Endothelial cell of umbilical vein (primary cell): ENCODE results near the gene CNTNAP2. TPM values are rescaled to one million over a fixed set of nuclear protein-coding genes. Genes with fewer than 3 reads are reported as not detected.

ENCODE experiments used
- BruUV-seq: library from RNA; stranded (reverse); fragments of 400-500 nt; replicated peaks from 2 replicates; lab custom pipeline; 2021; lab: Mats Ljungman, UMichigan
- CTCF ChIA-PET: fragments of 300-600, 350-600 bp; sonication (Branson Sonifier 250); formaldehyde crosslinking; loops from one replicate; lab custom pipeline; 2021; ENCODE audit warnings: antibody characterized with exemption, inconsistent platforms; lab: Charles Lee
- POLR2A ChIA-PET: fragments of 300-600, 350-600 bp; sonication (Branson Sonifier 250); formaldehyde crosslinking; loops from one replicate; lab custom pipeline; 2021; ENCODE audit warnings: antibody characterized with exemption, inconsistent platforms; lab: Charles Lee
- DNase-seq: peaks from one replicate; pipeline ENCODE4 v3.0.0-alpha.2; 2011; ENCODE audit warnings: low read depth, low spot score
- FAIRE-seq: peaks from 2 replicates; lab custom pipeline; 2011; peaks lifted over from hg19 to GRCh38; lab: Jason Lieb, UNC
- H2AFZ ChIP-seq: 2 replicates; pipeline ENCODE4 v1.6.0; 2012; ENCODE audit warnings: low read depth, low read length, control low read depth, inconsistent platforms
- H3K27ac ChIP-seq: 2 replicates; pipeline ENCODE4 v1.5.1; 2011; ENCODE audit warnings: low read depth, mild to moderate bottlenecking, control low read depth, low read length, moderate library complexity; ENCODE audit not compliant: insufficient read depth
- H3K27me3 ChIP-seq, 2 experiments: 2 replicates each; pipeline versions ENCODE4 v1.6.0 to v1.6.1; 2011; ENCODE audit warnings: low read length in 2 of 2, mixed read lengths in 1 of 2; ENCODE audit not compliant: control insufficient read depth in 2 of 2, insufficient read depth in 2 of 2
- H3K36me3 ChIP-seq, 2 experiments: 2 replicates in 1 of 2; 3 replicates in 1 of 2; pipeline ENCODE4 v1.5.1; 2011; ENCODE audit warnings: low read length in 2 of 2, mild to moderate bottlenecking in 1 of 2, moderate library complexity in 1 of 2; ENCODE audit not compliant: control insufficient read depth in 2 of 2, insufficient read depth in 2 of 2; ENCODE audit errors: extremely low read depth in 1 of 2
- H3K4me1 ChIP-seq: 3 replicates; pipeline ENCODE4 v1.5.1; 2011; ENCODE audit warnings: mild to moderate bottlenecking, low read length; ENCODE audit not compliant: control insufficient read depth, insufficient read depth; ENCODE audit errors: extremely low read depth
- H3K4me2 ChIP-seq: 2 replicates; pipeline ENCODE4 v1.6.1; 2011; ENCODE audit warnings: low read length, control low read depth, mixed read lengths; ENCODE audit not compliant: insufficient read depth
- H3K4me3 ChIP-seq, 3 experiments: fragments of 200-600 bp in 1 of 3; sonication (generic), shearing (Covaris generic) in 1 of 3; replicated peaks in 1 of 3; 2 replicates each; pipeline ENCODE4 v1.5.1; 2011 to 2016; ENCODE audit warnings: control low read depth in 3 of 3, low read length in 3 of 3, mild to moderate bottlenecking in 2 of 3, inconsistent platforms in 1 of 3, low read depth in 1 of 3, moderate library complexity in 1 of 3; ENCODE audit not compliant: insufficient read depth in 1 of 3
- H3K79me2 ChIP-seq: 2 replicates; pipeline ENCODE4 v1.6.0; 2012; ENCODE audit warnings: low read length, inconsistent platforms; ENCODE audit not compliant: control insufficient read depth, insufficient read depth
- H3K9ac ChIP-seq: replicated peaks from 2 replicates; pipeline ENCODE3; 2011; ENCODE audit warnings: low read length, control low read depth; ENCODE audit not compliant: insufficient read depth; ENCODE audit errors: extremely low read depth
- H3K9me1 ChIP-seq: replicated peaks from 3 replicates; pipeline ENCODE4 v1.6.0; 2011; ENCODE audit warnings: mild to moderate bottlenecking, low read length; ENCODE audit not compliant: control insufficient read depth, insufficient read depth; ENCODE audit errors: extremely low read depth
- H3K9me3 ChIP-seq: replicated peaks from 2 replicates; pipeline ENCODE4 v1.5.1; 2012; ENCODE audit warnings: low read length, inconsistent platforms; ENCODE audit not compliant: control insufficient read depth, insufficient read depth
- H4K20me1 ChIP-seq: replicated peaks from 2 replicates; pipeline ENCODE3; 2011; ENCODE audit warnings: mild to moderate bottlenecking, low read length; ENCODE audit not compliant: control insufficient read depth, insufficient read depth; ENCODE audit errors: extremely low read depth
- EZH2 ChIP-seq: IDR thresholded peaks from 2 replicates; pipeline ENCODE4 v1.6.1; 2012; ENCODE audit warnings: borderline replicate concordance, low read depth, mild to moderate bottlenecking, moderate library complexity, low read length, inconsistent platforms; ENCODE audit not compliant: severe bottlenecking
- FOS ChIP-seq: IDR thresholded peaks from 2 replicates; pipeline ENCODE4 v1.6.1; 2011; ENCODE audit warnings: mild to moderate bottlenecking, low read length, moderate library complexity, borderline replicate concordance; ENCODE audit not compliant: insufficient read depth
- GATA2 ChIP-seq: IDR thresholded peaks from 2 replicates; pipeline ENCODE4 v1.7.0; 2011; ENCODE audit warnings: low read depth, mild to moderate bottlenecking, moderate library complexity, mixed read lengths, low read length; ENCODE audit not compliant: insufficient read length, insufficient read depth
- JUN ChIP-seq: IDR thresholded peaks from 2 replicates; pipeline ENCODE4 v1.6.1; 2011; ENCODE audit warnings: borderline replicate concordance, low read depth; ENCODE audit not compliant: insufficient read length, insufficient read depth
- MYC ChIP-seq: IDR thresholded peaks from one replicate; pipeline ENCODE4 v1.6.1; 2011; ENCODE audit warnings: mild to moderate bottlenecking, low read depth, low read length
- POLR2A ChIP-seq: IDR thresholded peaks from 2 replicates; pipeline ENCODE4 v1.6.1; 2012; ENCODE audit warnings: low read depth, mild to moderate bottlenecking, control low read depth, low read length
- POLR2AphosphoS5 ChIP-seq: IDR thresholded peaks from 2 replicates; pipeline ENCODE4 v1.6.1; 2012; ENCODE audit warnings: low read depth, mild to moderate bottlenecking, control low read depth, low read length, moderate library complexity; ENCODE audit not compliant: insufficient read depth
- dilution Hi-C: fragments of 300-500 bp; cut with MboI; formaldehyde crosslinking; loops from one replicate; pipeline ENCODE4 v1.15.0; 2019; ENCODE audit warnings: low sequenced_read_pairs; ENCODE audit not compliant: extremely low pct_ligation_motif_present
- intact Hi-C: fragments of 100-400 bp; cut with micrococcal nuclease; formaldehyde crosslinking; loops from one replicate; pipeline ENCODE4 v1.10.0; 2022
- polyA plus RNA-seq, 4 experiments: library from polyadenylated mRNA; depleted of rRNA in 3 of 4; stranded (reverse) in 3 of 4; unstranded in 1 of 4; fragments of >200 nt; gene quantifications; 2 replicates each; pipeline versions ENCODE4 v1.2.1 to v1.2.3, GENCODE V29; 2011 to 2012; ENCODE audit warnings: missing spikeins in 1 of 4
- total RNA-seq: library from RNA; stranded (reverse); gene quantifications from 2 replicates; pipeline ENCODE4 v1.2.3, GENCODE V29; 2021
- TF ChIP-seq, protein P1 (sequence below): IDR thresholded peaks from 2 replicates; pipeline ENCODE4 v1.6.1; 2011; ENCODE audit not compliant: insufficient read depth, insufficient read length
- TF ChIP-seq, protein P2 (sequence below), 2 donors: IDR thresholded peaks; 1 replicate in 1 of 2; 2 replicates in 1 of 2; pipeline ENCODE4 v1.5.1; 2011; ENCODE audit warnings: low read length in 2 of 2, mild to moderate bottlenecking in 2 of 2, moderate library complexity in 2 of 2, control low read depth in 1 of 2, inconsistent platforms in 1 of 2, low read depth in 1 of 2; ENCODE audit not compliant: insufficient read depth in 1 of 2; ENCODE audit errors: extremely low read depth in 1 of 2

The CNTNAP2 gene
- total and polyA plus RNA-seq, 2 donors (not counting 3 experiments of a cell fraction or from before 2014, with no cell fraction given), result not detected

GRCh38 chr7:148344406-148344805 lies 2227.8 kb downstream of the CNTNAP2 start:
- Histone ChIP-seq H4K20me1 (no peaks in the 10 kb centered on the region), H3K9me1 (no peaks in the 10 kb centered on the region), H3K27ac (no peak overlapping the region), H3K36me3 (no peaks in the 10 kb centered on the region), H3K4me3 (no peak overlapping the region), H3K4me1 (no peaks in the 10 kb centered on the region), H3K4me2 (no peak overlapping the region), H2AFZ (no peak overlapping the region), H3K9me3 (peaks cover 2% of the 10 kb centered on the region), H3K27me3 (no peaks in the 10 kb centered on the region), H3K79me2 (no peaks in the 10 kb centered on the region), H3K9ac (no peak overlapping the region)
- intact Hi-C loops, result no loop called here
- ChIA-PET POLR2A (no interaction called here), CTCF (no interaction called here)
- TF ChIP-seq FOS (no peak), POLR2A (no peak), EZH2 (no peak), POLR2AphosphoS5 (no peak), MYC (no peak), GATA2 (no peak), JUN (no peak)
- TF ChIP-seq, protein P1, sequence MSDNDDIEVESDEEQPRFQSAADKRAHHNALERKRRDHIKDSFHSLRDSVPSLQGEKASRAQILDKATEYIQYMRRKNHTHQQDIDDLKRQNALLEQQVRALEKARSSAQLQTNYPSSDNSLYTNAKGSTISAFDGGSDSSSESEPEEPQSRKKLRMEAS, result no peak
- TF ChIP-seq, protein P2, sequence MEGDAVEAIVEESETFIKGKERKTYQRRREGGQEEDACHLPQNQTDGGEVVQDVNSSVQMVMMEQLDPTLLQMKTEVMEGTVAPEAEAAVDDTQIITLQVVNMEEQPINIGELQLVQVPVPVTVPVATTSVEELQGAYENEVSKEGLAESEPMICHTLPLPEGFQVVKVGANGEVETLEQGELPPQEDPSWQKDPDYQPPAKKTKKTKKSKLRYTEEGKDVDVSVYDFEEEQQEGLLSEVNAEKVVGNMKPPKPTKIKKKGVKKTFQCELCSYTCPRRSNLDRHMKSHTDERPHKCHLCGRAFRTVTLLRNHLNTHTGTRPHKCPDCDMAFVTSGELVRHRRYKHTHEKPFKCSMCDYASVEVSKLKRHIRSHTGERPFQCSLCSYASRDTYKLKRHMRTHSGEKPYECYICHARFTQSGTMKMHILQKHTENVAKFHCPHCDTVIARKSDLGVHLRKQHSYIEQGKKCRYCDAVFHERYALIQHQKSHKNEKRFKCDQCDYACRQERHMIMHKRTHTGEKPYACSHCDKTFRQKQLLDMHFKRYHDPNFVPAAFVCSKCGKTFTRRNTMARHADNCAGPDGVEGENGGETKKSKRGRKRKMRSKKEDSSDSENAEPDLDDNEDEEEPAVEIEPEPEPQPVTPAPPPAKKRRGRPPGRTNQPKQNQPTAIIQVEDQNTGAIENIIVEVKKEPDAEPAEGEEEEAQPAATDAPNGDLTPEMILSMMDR (IDR thresholded peaks at IDR 0.05; ENCODE audit: extremely low read depth in 1 of 2, insufficient read depth in 1 of 2, low read depth in 1 of 2, low read length in 2 of 2), result no peak
- FAIRE-seq (no peak), DNase-seq (no peak)
- dilution Hi-C loops, result no loop called here
- no TSS peak for BruUV-seq
